GM21723 (cell line): ENCODE measurements around the gene KRT37.

Experiments
- ATAC-seq: cut with Tn5 transposase; IDR thresholded peaks from one replicate; pipeline ENCODE4 v1.9.1; 2021; ENCODE audit warnings: mild to moderate bottlenecking, moderate library complexity; ENCODE audit not compliant: unreplicated experiment

KRT37 gene

GRCh38 chr17:41424111-41424635 lies at the start of gene KRT37:
TSS of gene KRT37 (minus strand) at chr17:41424585. CDS start at chr17:41424523, 62 bp downstream.
- no peak for ATAC-seq

- no peak for ATAC-seq
These were observed 44.0 kb upstream of the KRT37 start for GRCh38 chr17:41468346-41468745.

- no peak for ATAC-seq
These were observed 43.2 kb upstream of the KRT37 start for GRCh38 chr17:41467561-41467960.

- ATAC-seq = no peak
These were observed 42.6 kb upstream of the KRT37 start, which contains the start of gene KRT32 for GRCh38 chr17:41466988-41467387. TSS of gene KRT32 (minus strand) at chr17:41467386. CDS start at chr17:41467325, 61 bp downstream.

GRCh38 chr17:41464682-41465081 lies 40.3 kb upstream of the KRT37 start:
- ATAC-seq = no peak

- no peak for ATAC-seq
These were observed 39.8 kb upstream of the KRT37 start for GRCh38 chr17:41464173-41464572.

GRCh38 chr17:41463746-41464145 lies 39.4 kb upstream of the KRT37 start:
- ATAC-seq = no peak

- no peak for ATAC-seq
These were observed 38.3 kb upstream of the KRT37 start for GRCh38 chr17:41462705-41463104.

GRCh38 chr17:41457676-41458075 lies 33.3 kb upstream of the KRT37 start:
- no peak for ATAC-seq

GRCh38 chr17:41456204-41456603 lies 31.8 kb upstream of the KRT37 start:
- no peak for ATAC-seq

- ATAC-seq = no peak
These were observed 30.9 kb upstream of the KRT37 start for GRCh38 chr17:41455236-41455635.

GRCh38 chr17:41453066-41453465 lies 28.7 kb upstream of the KRT37 start:
- ATAC-seq = no peak

GRCh38 chr17:41452281-41452680 lies 27.9 kb upstream of the KRT37 start:
- no peak for ATAC-seq

GRCh38 chr17:41451154-41451728 lies 26.9 kb upstream of the KRT37 start:
- ATAC-seq = no peak

GRCh38 chr17:41449008-41449407 lies 24.6 kb upstream of the KRT37 start:
- no peak for ATAC-seq

- ATAC-seq = no peak
These were observed 24.1 kb upstream of the KRT37 start for GRCh38 chr17:41448506-41448905.

GRCh38 chr17:41446806-41447205 lies 22.4 kb upstream of the KRT37 start:
- ATAC-seq = no peak

GRCh38 chr17:41444640-41445039 lies 20.3 kb upstream of the KRT37 start:
- ATAC-seq = no peak

GRCh38 chr17:41444186-41444585 lies 19.8 kb upstream of the KRT37 start:
- ATAC-seq = no peak

- ATAC-seq = no peak
These were observed 18.4 kb upstream of the KRT37 start for GRCh38 chr17:41442739-41443138.

GRCh38 chr17:41440531-41441033 lies 16.2 kb upstream of the KRT37 start, which contains the start of gene KRT38:
TSS of gene KRT38 (minus strand) at chr17:41440983. CDS start at chr17:41440921, 62 bp downstream.
- ATAC-seq = no peak

GRCh38 chr17:41439375-41439774 lies 15.0 kb upstream of the KRT37 start:
- no peak for ATAC-seq

- ATAC-seq = no peak
These were observed 13.4 kb upstream of the KRT37 start for GRCh38 chr17:41437769-41438168.
